SU-DHL-6 (cell line): ENCODE results near the gene PCAT7.

Experiments used
- CTCF ChIP-seq: fragments of 200-600 bp; sonication (generic); IDR thresholded peaks from one replicate; pipeline ENCODE4 v1.5.1; 2017; ENCODE audit warnings: antibody characterized with exemption, mild to moderate bottlenecking, low read length, moderate library complexity; ENCODE audit not compliant: insufficient read depth, poor library complexity, severe bottlenecking
- EZH2phosphoT487 ChIP-seq: fragments of 200-600 bp; sonication (generic), shearing (Covaris generic); conservative IDR thresholded peaks from 2 replicates; pipeline ENCODE4 v1.6.1; 2018; ENCODE audit warnings: mild to moderate bottlenecking, antibody characterized with exemption, low read length, moderate library complexity, mixed read lengths

- TF ChIP-seq CTCF (no peak), EZH2phosphoT487 (no peak)
These were observed 31.9 kb downstream of the PCAT7 start for GRCh38 chr9:94586814-94587213.
